Astrocyte of the cerebellum (primary cell): Measurements from ENCODE around the gene TYW1B.
"Not testable (repeated sequence)": the region's sequence is repeated elsewhere in the genome, so short reads cannot be mapped to it uniquely, and the experiment has no call there.

Experiments
- DNase-seq: peaks from one replicate; pipeline ENCODE4 v3.0.0-alpha.2; 2011; ENCODE audit warnings: low read depth
- H3K4me3 ChIP-seq: 2 replicates; pipeline ENCODE4 v1.5.1; 2011; ENCODE audit warnings: mild to moderate bottlenecking, low read depth, low read length, moderate library complexity
- CTCF ChIP-seq: IDR thresholded peaks from 2 replicates; pipeline ENCODE4 v1.5.1; 2012; ENCODE audit warnings: low read length, low read depth, moderate library complexity, mild to moderate bottlenecking; ENCODE audit errors: missing control alignments
- in situ Hi-C: cut with HindIII; loops from 2 replicates; pipeline ENCODE4 v1.10.0; 2017; ENCODE audit warnings: low sequenced_read_pairs

Gene TYW1B

DNA sequence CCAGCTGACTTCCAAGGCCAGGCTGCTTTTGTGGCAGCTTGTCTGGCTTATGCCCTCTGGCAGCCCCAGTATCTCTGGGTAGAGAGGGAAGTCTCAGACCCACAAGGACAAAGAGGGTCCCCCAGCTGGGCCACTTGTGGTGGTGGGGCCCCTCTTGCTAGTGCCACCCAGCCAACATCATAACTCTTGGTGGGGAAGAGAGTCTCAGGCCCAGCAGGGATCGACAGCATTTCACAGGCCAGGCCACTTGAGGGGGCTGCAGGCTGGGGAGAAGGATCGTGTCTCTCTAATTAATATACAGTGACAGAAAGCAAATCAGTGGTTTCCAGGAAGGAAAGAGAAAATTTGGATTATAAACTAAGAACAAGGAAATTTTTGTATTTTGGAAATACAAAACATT is 76.0 kb downstream of the TYW1B start:
- H3K4me3 ChIP-seq = no peak overlapping the region
- DNase-seq = no peak
- no peak for TF ChIP-seq CTCF
- in situ Hi-C loops = no loop called here

DNA sequence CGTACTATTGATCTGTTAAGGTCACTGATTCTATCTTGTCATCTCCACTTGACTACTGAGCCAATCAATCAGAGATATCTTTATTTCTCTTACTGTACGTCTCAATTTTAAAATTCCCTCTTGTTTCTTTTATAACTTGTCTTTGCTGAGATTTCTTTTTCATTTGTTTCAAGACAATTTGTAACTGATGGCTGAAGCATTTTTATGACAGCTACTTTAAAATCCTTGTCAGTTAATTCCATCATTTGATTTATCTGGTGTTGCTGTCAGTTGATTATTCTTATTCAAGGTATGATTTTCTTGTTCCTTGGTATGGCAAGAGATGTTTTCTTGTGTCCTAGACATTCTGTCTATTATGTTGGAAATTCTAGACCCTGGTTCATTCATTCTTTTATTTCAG is 76.6 kb downstream of the TYW1B start:
- no peak for TF ChIP-seq CTCF
- in situ Hi-C loops = no loop called here
- H3K4me3 ChIP-seq = no peak overlapping the region
- DNase-seq = no peak

- in situ Hi-C loops, H3K4me3 ChIP-seq, DNase-seq: not testable (repeated sequence)
Measured at GRCh38 chr7:72748649-72749048, 79.4 kb downstream of the TYW1B start.

DNA sequence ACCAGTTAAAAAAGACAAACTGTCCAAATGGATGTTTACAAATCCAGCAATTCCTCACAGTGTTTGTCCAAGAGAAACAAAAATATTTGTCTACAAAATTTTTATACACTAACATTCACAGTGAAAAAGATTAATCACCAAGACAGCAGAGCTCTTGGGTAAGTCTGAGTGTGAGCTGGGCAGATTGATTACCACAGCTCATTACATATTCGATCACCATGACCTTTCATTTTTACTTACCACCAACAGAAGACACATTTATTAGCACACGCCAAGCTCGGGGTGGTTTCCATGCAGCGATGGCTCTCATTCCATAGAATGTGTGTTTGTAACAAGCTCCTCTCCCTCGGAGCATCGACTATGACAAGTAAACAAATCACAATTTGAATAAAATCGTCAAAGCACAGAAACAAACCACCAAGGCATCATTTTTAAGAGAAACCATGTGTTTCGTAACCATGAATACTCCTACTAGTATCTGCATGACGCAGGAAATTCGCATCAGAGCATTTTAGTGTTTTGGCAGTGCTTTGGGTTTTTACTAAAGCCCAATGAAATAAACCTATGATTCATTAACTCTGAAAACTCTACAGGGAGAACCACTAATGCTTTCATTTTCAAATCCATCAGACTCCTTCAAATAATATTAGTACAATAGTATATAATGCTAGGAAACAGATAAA is 83.6 kb downstream of the TYW1B start:
- DNase-seq = peak; percentile 60
- in situ Hi-C loops = not testable (repeated sequence)
- peak overlapping the region; percentile 28 for H3K4me3 ChIP-seq

GRCh38 chr7:72743801-72744200 is 84.2 kb downstream of the TYW1B start:
- in situ Hi-C loops, DNase-seq, H3K4me3 ChIP-seq: not testable (repeated sequence)

- DNase-seq, H3K4me3 ChIP-seq, in situ Hi-C loops: not testable (repeated sequence)
Measured at GRCh38 chr7:72739716-72740115, 88.3 kb downstream of the TYW1B start.

- H3K4me3 ChIP-seq, DNase-seq, in situ Hi-C loops: not testable (repeated sequence)
Measured at GRCh38 chr7:72735855-72736254, 92.1 kb downstream of the TYW1B start.

GRCh38 chr7:72730815-72731214 is 97.2 kb downstream of the TYW1B start:
- DNase-seq, H3K4me3 ChIP-seq, in situ Hi-C loops: not testable (repeated sequence)

GRCh38 chr7:72730384-72730783 is 97.6 kb downstream of the TYW1B start:
- DNase-seq, in situ Hi-C loops, H3K4me3 ChIP-seq: not testable (repeated sequence)

DNA sequence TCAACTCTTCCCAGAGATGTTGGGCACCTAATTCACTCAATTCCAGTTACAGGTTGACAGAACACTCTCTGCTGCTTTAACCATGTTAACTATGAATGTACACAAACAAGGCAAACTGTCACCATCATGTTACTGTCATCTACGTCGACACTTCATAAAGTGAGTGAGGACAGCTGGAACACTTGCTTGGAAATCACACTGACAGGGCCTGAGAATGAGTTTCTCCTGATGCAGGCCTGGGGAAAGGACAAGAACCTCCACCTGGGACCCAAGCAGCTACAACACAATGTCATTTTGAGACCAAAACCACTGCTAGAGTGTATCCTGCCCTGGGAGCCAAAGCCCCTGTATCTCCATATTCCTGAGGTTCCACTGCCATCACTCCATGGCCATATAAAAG is 98.9 kb downstream of the TYW1B start:
- H3K4me3 ChIP-seq, in situ Hi-C loops, DNase-seq: not testable (repeated sequence)

DNA sequence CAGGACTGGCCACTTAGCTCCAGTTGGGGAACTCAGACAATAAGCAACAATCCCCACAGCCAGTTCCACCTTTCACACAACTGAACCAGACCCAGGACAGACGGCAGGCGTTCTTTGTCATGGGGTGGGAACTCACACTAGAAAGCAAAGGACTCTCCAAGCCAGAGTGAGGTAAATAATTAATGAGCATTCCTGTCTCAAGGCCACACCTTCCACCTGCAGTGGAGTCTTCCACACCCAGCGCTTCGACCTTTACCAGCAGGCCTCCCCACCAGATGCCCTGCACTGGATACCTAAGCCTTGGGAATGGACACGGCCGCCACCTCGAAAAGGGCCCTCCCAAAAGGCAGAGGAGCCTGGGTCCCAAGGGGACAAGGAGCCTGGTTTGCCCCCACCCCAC is 105.3 kb downstream of the TYW1B start:
- in situ Hi-C loops, H3K4me3 ChIP-seq, DNase-seq: not testable (repeated sequence)

DNA sequence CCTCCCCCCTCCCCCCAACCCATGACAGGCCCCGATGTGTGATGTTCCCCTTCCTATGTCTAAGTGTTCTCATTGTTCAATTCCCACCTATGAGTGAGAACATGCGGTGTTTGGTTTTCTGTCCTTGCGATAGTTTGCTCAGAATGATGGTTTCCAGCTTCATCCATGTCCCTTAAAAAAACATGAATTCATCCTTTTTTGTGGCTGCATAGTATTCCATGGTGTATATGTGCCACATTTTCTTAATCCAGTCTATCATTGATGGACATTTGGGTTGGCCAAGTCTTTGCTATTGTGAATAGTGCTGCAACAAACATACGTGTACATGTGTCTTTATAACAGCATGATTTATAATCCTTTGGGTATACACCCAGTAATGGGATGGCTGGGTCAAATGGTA is 107.1 kb downstream of the TYW1B start:
- in situ Hi-C loops, DNase-seq, H3K4me3 ChIP-seq: not testable (repeated sequence)

DNA sequence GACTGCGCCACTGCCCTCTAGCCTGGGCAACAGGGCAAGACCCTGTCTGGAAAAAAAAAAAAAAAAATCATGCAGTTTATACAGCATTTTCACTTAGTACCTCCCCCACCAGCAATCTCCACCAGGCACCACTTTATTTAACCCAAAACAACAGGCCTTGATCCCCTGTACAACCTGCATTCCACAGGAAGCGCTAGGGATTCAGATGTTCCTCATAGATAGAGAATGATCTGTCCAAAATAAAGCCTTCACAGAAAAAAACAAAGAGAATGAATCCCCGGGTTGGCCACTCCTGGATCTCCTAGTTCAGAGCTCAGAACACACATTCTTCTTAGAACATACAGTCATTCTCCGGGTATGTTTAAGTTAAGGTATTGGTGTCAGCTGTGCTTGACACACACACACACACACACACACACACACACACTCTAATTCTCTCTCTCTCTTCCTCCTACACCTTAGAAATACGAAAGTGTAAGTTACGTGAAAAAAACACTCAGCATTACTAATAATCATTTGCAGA is 110.7 kb downstream of the TYW1B start:
- in situ Hi-C loops, DNase-seq, H3K4me3 ChIP-seq: not testable (repeated sequence)

DNA sequence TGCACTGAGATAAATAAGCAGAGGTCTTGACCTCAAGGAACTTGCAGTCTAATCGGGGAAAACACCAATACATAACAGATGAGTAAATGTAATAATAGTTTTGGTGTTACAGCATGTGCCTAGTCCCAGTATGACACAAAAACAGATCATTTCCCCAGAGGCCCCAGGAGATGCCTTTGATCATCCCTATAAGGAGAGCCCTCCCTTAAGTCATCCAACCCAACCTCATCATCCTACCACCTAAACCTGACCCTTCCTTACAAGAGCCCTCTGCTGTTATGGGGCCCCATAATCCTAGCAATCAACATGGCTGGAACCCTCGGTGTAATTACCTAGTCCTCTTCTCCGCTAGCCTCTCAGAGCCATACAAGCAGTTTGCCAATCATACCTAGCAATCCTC is 116.1 kb downstream of the TYW1B start:
- in situ Hi-C loops, DNase-seq, H3K4me3 ChIP-seq: not testable (repeated sequence)
